Measurements from ENCODE around the gene SLC38A8.

SLC38A8 gene

GRCh38 chr16:84045818-84046470 lies 3.3 kb upstream of the SLC38A8 start:
- CTCF ChIA-PET = interaction anchor here (0.6 to 1.6 kb wide), 4 partner anchors 12 to 219 kb away, joined by 3 to 4 read pairs (median 4); no protein-coding TSS in a partner anchor
- POLR2A ChIA-PET = no interaction called here

GRCh38 chr16:84045001-84045817 lies 2.6 kb upstream of the SLC38A8 start:
- CTCF ChIA-PET = interaction anchor here (1.4 to 2.1 kb wide), 2 partner anchors 16 to 18 kb away, joined by 4 read pairs; no protein-coding TSS in a partner anchor
- POLR2A ChIA-PET = no interaction called here
- TF ChIP-seq CTCF (IDR thresholded peaks at IDR 0.05; ENCODE audit: control extremely low read depth, extremely low read depth, low read depth, missing control alignments) = no peak
- no peak for DNase-seq (ENCODE audit: extremely low spot score)

More at GRCh38 chr16:84045818-84046470, 3.3 kb upstream of the SLC38A8 start:
- DNase-seq (ENCODE audit: extremely low spot score) = no peak
- TF ChIP-seq CTCF (IDR thresholded peaks at IDR 0.05; ENCODE audit: control extremely low read depth, extremely low read depth, low read depth, missing control alignments) = no peak

GRCh38 chr16:84044118-84044488 lies 1.5 kb upstream of the SLC38A8 start:
- POLR2A ChIA-PET = no interaction called here
- CTCF ChIA-PET = interaction anchor here (1.4 to 2.3 kb wide), 3 partner anchors 17 to 87 kb away, joined by 4 to 8 read pairs (median 4); no protein-coding TSS in a partner anchor
- no peak for DNase-seq (ENCODE audit: extremely low spot score)
- no peak for TF ChIP-seq CTCF (IDR thresholded peaks at IDR 0.05; ENCODE audit: control extremely low read depth, extremely low read depth, low read depth, missing control alignments)

GRCh38 chr16:84043486-84044117 lies 1.0 kb upstream of the SLC38A8 start:
- no peak for TF ChIP-seq CTCF (IDR thresholded peaks at IDR 0.05; ENCODE audit: control extremely low read depth, extremely low read depth, low read depth, missing control alignments)
- ChIA-PET POLR2A (no interaction called here), CTCF (interaction anchor here (1.2 to 2.4 kb wide), 7 partner anchors 16 to 90 kb away, joined by 3 to 8 read pairs (median 4); no protein-coding TSS in a partner anchor)
- DNase-seq (ENCODE audit: extremely low spot score) = no peak

GRCh38 chr16:84042879-84043485 lies 387 bp upstream of the SLC38A8 start:
- DNase-seq (ENCODE audit: extremely low spot score) = no peak
- ChIA-PET CTCF (interaction anchor here (1.2 to 2.4 kb wide), 5 partner anchors 17 to 89 kb away, joined by 3 to 8 read pairs (median 4); no protein-coding TSS in a partner anchor), POLR2A (no interaction called here)
- no peak for TF ChIP-seq CTCF (IDR thresholded peaks at IDR 0.05; ENCODE audit: control extremely low read depth, extremely low read depth, low read depth, missing control alignments)

- DNase-seq (ENCODE audit: extremely low spot score) = no peak
- CTCF ChIA-PET = interaction anchor here (2.3 to 2.8 kb wide), 3 partner anchors 21 to 85 kb away, joined by 8 to 13 read pairs (median 8); no protein-coding TSS in a partner anchor
- TF ChIP-seq CTCF (IDR thresholded peaks at IDR 0.05; ENCODE audit: control extremely low read depth, extremely low read depth, low read depth, missing control alignments) = no peak
Observed at GRCh38 chr16:84041881-84042280, 714 bp downstream of the SLC38A8 start.

More at GRCh38 chr16:84041881-84042280, 714 bp downstream of the SLC38A8 start:
- POLR2A ChIA-PET = no interaction called here
